Measurements from ENCODE around the gene CPXM1. TPM values are rescaled to one million over a fixed set of nuclear protein-coding genes. Genes with fewer than 3 reads are reported as not detected.

The CPXM1 gene
- total and polyA plus RNA-seq, 4 donors: 0.08 to 5.5 (median 0.16) TPM

- WGBS: 16% methylated on average over 49 of the region's 49 CpGs
- Histone ChIP-seq H3K36me3 (ENCODE audit: control insufficient read depth in 4 of 4, insufficient read depth in 3 of 4, low read depth in 1 of 4, low read length in 3 of 4) (peaks cover 0 to 2% (median 0%) of the 10 kb centered on the region in 4 donors), H3K27ac (ENCODE audit: low read depth in 1 of 2, low read length in 2 of 2) (no peak overlapping the region), H3K27me3 (ENCODE audit: control insufficient read depth in 4 of 4, insufficient read depth in 4 of 4, low read length in 3 of 4) (peaks cover 4 to 21% (median 11%) of the 10 kb centered on the region in 4 donors), H3K9me3 (ENCODE audit: control insufficient read depth in 4 of 4, low read length in 3 of 4) (peaks cover 3 to 9% (median 4%) of the 10 kb centered on the region in 4 donors), H3K4me1 (ENCODE audit: control insufficient read depth in 4 of 4, insufficient read depth in 4 of 4, low read length in 3 of 4) (peaks cover 0 to 9% (median 6%) of the 10 kb centered on the region in 4 donors), H3K4me3 (ENCODE audit: low read depth in 1 of 3, low read length in 3 of 3) (no peak overlapping the region), H3K9ac (ENCODE audit: low read depth in 1 of 2, low read length in 2 of 2) (no peak overlapping the region)
- TF ChIP-seq RXRA (IDR thresholded peaks at IDR 0.05): no peak
- no peak for TF ChIP-seq CTCF (IDR thresholded peaks at IDR 0.05; ENCODE audit: low read depth, low read length, missing input control)
- no peak for TF ChIP-seq MAX (IDR thresholded peaks at IDR 0.05)
- no peak for TF ChIP-seq SP1 (IDR thresholded peaks at IDR 0.05)
- no peak for TF ChIP-seq EGR1 (IDR thresholded peaks at IDR 0.05; ENCODE audit: low read depth in 2 of 2)
- TF ChIP-seq ATF3 (IDR thresholded peaks at IDR 0.05): no peak
- TF ChIP-seq, protein P1, sequence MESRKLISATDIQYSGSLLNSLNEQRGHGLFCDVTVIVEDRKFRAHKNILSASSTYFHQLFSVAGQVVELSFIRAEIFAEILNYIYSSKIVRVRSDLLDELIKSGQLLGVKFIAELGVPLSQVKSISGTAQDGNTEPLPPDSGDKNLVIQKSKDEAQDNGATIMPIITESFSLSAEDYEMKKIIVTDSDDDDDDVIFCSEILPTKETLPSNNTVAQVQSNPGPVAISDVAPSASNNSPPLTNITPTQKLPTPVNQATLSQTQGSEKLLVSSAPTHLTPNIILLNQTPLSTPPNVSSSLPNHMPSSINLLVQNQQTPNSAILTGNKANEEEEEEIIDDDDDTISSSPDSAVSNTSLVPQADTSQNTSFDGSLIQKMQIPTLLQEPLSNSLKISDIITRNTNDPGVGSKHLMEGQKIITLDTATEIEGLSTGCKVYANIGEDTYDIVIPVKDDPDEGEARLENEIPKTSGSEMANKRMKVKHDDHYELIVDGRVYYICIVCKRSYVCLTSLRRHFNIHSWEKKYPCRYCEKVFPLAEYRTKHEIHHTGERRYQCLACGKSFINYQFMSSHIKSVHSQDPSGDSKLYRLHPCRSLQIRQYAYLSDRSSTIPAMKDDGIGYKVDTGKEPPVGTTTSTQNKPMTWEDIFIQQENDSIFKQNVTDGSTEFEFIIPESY (IDR thresholded peaks at IDR 0.05): no peak
- TF ChIP-seq REST (IDR thresholded peaks at IDR 0.05): no peak
- TF ChIP-seq YY1 (IDR thresholded peaks at IDR 0.05): no peak
- no peak for TF ChIP-seq RAD21 (IDR thresholded peaks at IDR 0.05)
- no peak for TF ChIP-seq NR2F2 (IDR thresholded peaks at IDR 0.05)
- TF ChIP-seq FOXA2 (IDR thresholded peaks at IDR 0.05): no peak
- no peak for TF ChIP-seq JUND (IDR thresholded peaks at IDR 0.05)
- TF ChIP-seq HNF4A (conservative IDR thresholded peaks at IDR 0.05): no peak
- TF ChIP-seq GABPA (IDR thresholded peaks at IDR 0.05 in 1 of 2, conservative IDR thresholded peaks at IDR 0.05 in 1 of 2): no peak
- TF ChIP-seq TAF1 (conservative IDR thresholded peaks at IDR 0.05): no peak
- no peak for TF ChIP-seq FOXA1 (IDR thresholded peaks at IDR 0.05)
- TF ChIP-seq HNF4G (IDR thresholded peaks at IDR 0.05): no peak
- DNase-seq (ENCODE audit: low spot score): no peak
These were observed 4.6 kb upstream of the CPXM1 start for GRCh38 chr20:2804852-2805688.

Measured in liver (tissue), 9 donors.